Mononuclear cell (primary cell): ENCODE data around the gene C2CD4C. TPM values are rescaled to one million over a fixed set of nuclear protein-coding genes. Genes with fewer than 3 reads are reported as not detected.

Experiments used
- H3K27me3 ChIP-seq: 2 replicates; pipeline ENCODE4 v1.6.0; 2011; ENCODE audit warnings: low read length, control low read depth; ENCODE audit not compliant: insufficient read depth
- H3K4me1 ChIP-seq: 2 replicates; pipeline ENCODE4 v1.5.1; 2011; ENCODE audit warnings: mild to moderate bottlenecking, low read length, control low read depth; ENCODE audit not compliant: insufficient read depth
- H3K4me3 ChIP-seq: 2 replicates; pipeline ENCODE4 v1.5.1; 2011; ENCODE audit warnings: mild to moderate bottlenecking, low read length, moderate library complexity
- H3K9me3 ChIP-seq: 2 replicates; pipeline ENCODE4 v1.5.1; 2011; ENCODE audit warnings: low read depth, mild to moderate bottlenecking, control low read depth, low read length
- total RNA-seq: library from RNA; depleted of rRNA; stranded (reverse); fragments of >200 nt; gene quantifications from one replicate; pipeline ENCODE4 v1.2.3, GENCODE V29; 2012

C2CD4C gene
- total RNA-seq, 1 donor, result not detected

GRCh38 chr19:443005-443404 lies 34.1 kb upstream of the C2CD4C start:
- no peaks in the 10 kb centered on the region for H3K4me1 ChIP-seq
- H3K9me3 ChIP-seq, result no peaks in the 10 kb centered on the region
- no peaks in the 10 kb centered on the region for H3K27me3 ChIP-seq
- H3K4me3 ChIP-seq, result no peak overlapping the region

GRCh38 chr19:442085-442484 lies 33.1 kb upstream of the C2CD4C start:
- Histone ChIP-seq H3K4me3 (no peak overlapping the region), H3K4me1 (no peaks in the 10 kb centered on the region), H3K9me3 (no peaks in the 10 kb centered on the region), H3K27me3 (no peaks in the 10 kb centered on the region)

- Histone ChIP-seq H3K9me3 (no peaks in the 10 kb centered on the region), H3K4me1 (no peaks in the 10 kb centered on the region), H3K27me3 (no peaks in the 10 kb centered on the region), H3K4me3 (no peak overlapping the region)
Observed at GRCh38 chr19:441213-441836, 32.4 kb upstream of the C2CD4C start.

GRCh38 chr19:440391-441212 lies 31.7 kb upstream of the C2CD4C start:
- H3K4me1 ChIP-seq, result no peaks in the 10 kb centered on the region
- H3K9me3 ChIP-seq, result no peaks in the 10 kb centered on the region
- H3K27me3 ChIP-seq, result no peaks in the 10 kb centered on the region
- H3K4me3 ChIP-seq, result no peak overlapping the region

GRCh38 chr19:439167-439900 lies 30.4 kb upstream of the C2CD4C start:
- H3K27me3 ChIP-seq, result no peaks in the 10 kb centered on the region
- no peaks in the 10 kb centered on the region for H3K9me3 ChIP-seq
- H3K4me1 ChIP-seq, result no peaks in the 10 kb centered on the region
- H3K4me3 ChIP-seq, result no peak overlapping the region

GRCh38 chr19:438416-438958 lies 29.5 kb upstream of the C2CD4C start:
- no peak overlapping the region for H3K4me3 ChIP-seq
- H3K9me3 ChIP-seq, result no peaks in the 10 kb centered on the region
- H3K4me1 ChIP-seq, result no peaks in the 10 kb centered on the region
- no peaks in the 10 kb centered on the region for H3K27me3 ChIP-seq

GRCh38 chr19:437041-437440 lies 28.1 kb upstream of the C2CD4C start:
- H3K9me3 ChIP-seq, result no peaks in the 10 kb centered on the region
- H3K27me3 ChIP-seq, result no peaks in the 10 kb centered on the region
- H3K4me3 ChIP-seq, result no peak overlapping the region
- no peaks in the 10 kb centered on the region for H3K4me1 ChIP-seq

- Histone ChIP-seq H3K4me3 (no peak overlapping the region), H3K4me1 (no peaks in the 10 kb centered on the region), H3K27me3 (no peaks in the 10 kb centered on the region), H3K9me3 (no peaks in the 10 kb centered on the region)
Observed at GRCh38 chr19:436413-436950, 27.5 kb upstream of the C2CD4C start.

- no peaks in the 10 kb centered on the region for H3K9me3 ChIP-seq
- H3K4me1 ChIP-seq, result no peaks in the 10 kb centered on the region
- no peak overlapping the region for H3K4me3 ChIP-seq
- no peaks in the 10 kb centered on the region for H3K27me3 ChIP-seq
Observed at GRCh38 chr19:435707-436412, 26.9 kb upstream of the C2CD4C start.

GRCh38 chr19:435056-435706 lies 26.2 kb upstream of the C2CD4C start:
- no peak overlapping the region for H3K4me3 ChIP-seq
- H3K27me3 ChIP-seq, result no peaks in the 10 kb centered on the region
- no peaks in the 10 kb centered on the region for H3K9me3 ChIP-seq
- H3K4me1 ChIP-seq, result no peaks in the 10 kb centered on the region

- no peaks in the 10 kb centered on the region for H3K9me3 ChIP-seq
- no peaks in the 10 kb centered on the region for H3K27me3 ChIP-seq
- H3K4me1 ChIP-seq, result no peaks in the 10 kb centered on the region
- H3K4me3 ChIP-seq, result no peak overlapping the region
Observed at GRCh38 chr19:434152-434960, 25.4 kb upstream of the C2CD4C start.

GRCh38 chr19:430701-431100 lies 21.8 kb upstream of the C2CD4C start:
- Histone ChIP-seq H3K4me3 (no peak overlapping the region), H3K4me1 (no peaks in the 10 kb centered on the region), H3K27me3 (no peaks in the 10 kb centered on the region), H3K9me3 (no peaks in the 10 kb centered on the region)

- Histone ChIP-seq H3K9me3 (no peaks in the 10 kb centered on the region), H3K27me3 (no peaks in the 10 kb centered on the region), H3K4me1 (no peaks in the 10 kb centered on the region), H3K4me3 (no peak overlapping the region)
Observed at GRCh38 chr19:428149-428548, 19.2 kb upstream of the C2CD4C start.
